Naive B cell (primary cell): ENCODE measurements around the gene DDI1. TPM values are rescaled to one million over a fixed set of nuclear protein-coding genes. Genes with fewer than 3 reads are reported as not detected.
"Not testable (repeated sequence)": the region's sequence is repeated elsewhere in the genome, so short reads cannot be mapped to it uniquely, and the experiment has no call there.

Experiments
- ATAC-seq, 2 donors: fragments of 150-1000 bp; cut with Tn5 transposase; 2 replicates each; pipeline ENCODE4 v1.10.0; 2021; ENCODE audit warnings: low read depth in 2 of 2, mild to moderate bottlenecking in 2 of 2, moderate library complexity in 2 of 2
- DNase-seq: peaks from one replicate; pipeline ENCODE4 v3.0.0; 2022
- H3K27ac Mint-ChIP-seq, 6 donors: one replicate each; pipeline ENCODE4 v1.8.0; 2020 to 2022; ENCODE audit warnings: mild to moderate bottlenecking in 6 of 6, mixed read lengths in 6 of 6, moderate library complexity in 5 of 6, inconsistent platforms in 2 of 6
- H3K27me3 Mint-ChIP-seq, 3 donors: one replicate each; pipeline ENCODE4 v1.8.0; 2021 to 2022; ENCODE audit warnings: mixed read lengths in 3 of 3, mild to moderate bottlenecking in 1 of 3
- H3K36me3 Mint-ChIP-seq, 2 donors: one replicate each; pipeline ENCODE4 v1.8.0; 2020 to 2022; ENCODE audit warnings: mixed read lengths in 2 of 2, inconsistent platforms in 1 of 2, mild to moderate bottlenecking in 1 of 2
- H3K4me1 Mint-ChIP-seq, 3 donors: one replicate each; pipeline ENCODE4 v1.8.0; 2020 to 2022; ENCODE audit warnings: mixed read lengths in 3 of 3, inconsistent platforms in 1 of 3, mild to moderate bottlenecking in 1 of 3, moderate library complexity in 1 of 3
- H3K4me3 Mint-ChIP-seq, 8 donors: one replicate each; pipeline ENCODE4 v1.8.0; 2020 to 2022; ENCODE audit warnings: mild to moderate bottlenecking in 8 of 8, mixed read lengths in 8 of 8, moderate library complexity in 8 of 8, inconsistent platforms in 2 of 8
- H3K9me3 Mint-ChIP-seq, 7 donors: one replicate each; pipeline ENCODE4 v1.8.0; 2020 to 2022; ENCODE audit warnings: mixed read lengths in 7 of 7, mild to moderate bottlenecking in 5 of 7, inconsistent platforms in 2 of 7, moderate library complexity in 1 of 7
- polyA plus RNA-seq, 6 donors: library from polyadenylated mRNA; unstranded; fragments of 300-500 nt; fragmentation: Illumina TruSeq; gene quantifications; one replicate each; pipeline ENCODE4 v1.2.3, GENCODE V29; 2021; ENCODE audit warnings: low read depth in 6 of 6

Gene DDI1
- polyA plus RNA-seq, 6 donors from 2014 or later: not detected

DNA sequence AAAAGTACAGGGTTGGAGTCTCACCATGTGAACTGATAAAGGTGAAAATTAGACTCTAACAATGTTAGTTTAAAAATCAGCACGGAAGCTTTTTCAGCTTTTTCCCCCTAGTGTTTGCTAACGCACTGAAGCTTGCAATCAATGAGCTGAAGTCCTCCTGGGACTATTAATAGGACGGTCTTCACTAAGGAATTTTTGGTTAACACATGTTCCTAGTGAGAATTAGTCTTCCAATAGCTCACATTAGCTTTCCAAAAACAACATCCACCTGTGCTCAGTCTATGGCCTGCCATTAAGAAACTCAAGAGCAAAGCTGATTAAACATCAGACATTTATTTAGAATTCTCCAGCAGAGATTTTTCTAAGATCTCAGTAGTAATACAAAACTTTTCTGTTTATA lies 26.7 kb upstream of the DDI1 start:
- DNase-seq (no peak), ATAC-seq (no peak)
- no peak overlapping the region for H3K4me3 Mint-ChIP-seq
- H3K9me3 Mint-ChIP-seq: peaks cover 0 to 2% (median 0%) of the 10 kb centered on the region in 7 donors
- H3K27me3 Mint-ChIP-seq: no peaks in the 10 kb centered on the region
- peak overlapping the region in 1 of 6 donors; percentile 54 for H3K27ac Mint-ChIP-seq
- no peaks in the 10 kb centered on the region for H3K36me3 Mint-ChIP-seq
- no peaks in the 10 kb centered on the region for H3K4me1 Mint-ChIP-seq

DNA sequence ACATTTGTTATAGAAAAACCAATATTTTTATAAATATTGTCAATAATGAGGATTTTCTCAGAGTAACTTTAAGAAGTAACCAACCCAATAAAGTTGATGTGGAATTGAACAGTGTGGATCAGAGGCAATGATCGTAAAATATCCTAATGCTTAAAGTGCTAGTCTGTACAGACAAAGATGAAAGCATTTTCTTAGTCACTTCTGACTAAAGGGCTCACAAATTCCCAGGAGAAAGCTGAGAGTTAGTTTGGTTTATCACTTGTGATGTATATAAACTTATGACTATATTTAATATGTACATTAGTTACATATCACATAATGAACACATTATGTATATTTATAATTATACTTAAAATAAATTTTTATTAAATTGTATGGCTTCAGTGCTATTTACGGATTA lies 25.4 kb upstream of the DDI1 start:
- H3K36me3 Mint-ChIP-seq: no peaks in the 10 kb centered on the region
- DNase-seq: no peak
- H3K4me3 Mint-ChIP-seq: no peak overlapping the region
- no peak for ATAC-seq
- no peaks in the 10 kb centered on the region for H3K4me1 Mint-ChIP-seq
- peaks cover 0 to 2% (median 0%) of the 10 kb centered on the region in 7 donors for H3K9me3 Mint-ChIP-seq
- no peaks in the 10 kb centered on the region for H3K27me3 Mint-ChIP-seq
- no peak overlapping the region for H3K27ac Mint-ChIP-seq

DNA sequence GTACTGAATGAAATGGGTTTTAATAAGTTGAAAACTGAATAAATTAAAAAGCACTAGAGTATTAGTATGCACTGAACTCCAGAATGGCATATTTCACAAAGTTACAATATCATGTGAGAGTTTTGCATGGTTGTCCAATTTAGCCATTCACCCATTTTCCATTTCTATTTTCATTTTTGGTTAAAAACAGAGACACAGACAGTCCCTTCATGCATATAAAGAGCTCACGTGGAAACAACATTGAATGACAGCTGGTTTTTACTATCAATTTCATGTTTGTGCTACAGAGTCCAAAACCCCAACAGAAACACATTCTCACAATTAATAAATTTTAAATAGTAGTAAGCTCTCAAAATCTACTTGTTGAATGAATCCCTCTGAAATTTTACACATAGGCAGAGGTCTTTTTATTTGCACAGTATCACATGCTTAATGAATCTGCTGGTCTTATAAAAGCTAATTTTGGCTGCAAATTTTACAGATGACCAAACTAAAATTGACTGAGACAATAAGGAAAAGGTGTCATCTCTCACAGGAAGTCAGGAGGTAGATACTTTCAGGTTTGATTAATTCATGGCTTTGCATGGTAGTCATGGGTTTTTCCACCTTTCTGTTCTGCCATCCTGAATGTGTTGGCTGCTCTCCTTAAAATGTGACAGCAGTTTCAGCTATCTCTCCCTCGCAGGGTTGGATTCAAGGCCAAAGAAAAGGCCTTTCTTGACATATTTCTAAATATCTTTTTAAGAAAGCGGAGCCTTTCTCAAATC lies 20.6 kb upstream of the DDI1 start:
- no peak for ATAC-seq
- H3K36me3 Mint-ChIP-seq: no peaks in the 10 kb centered on the region
- no peak for DNase-seq
- peaks cover 0 to 2% (median 0%) of the 10 kb centered on the region in 7 donors for H3K9me3 Mint-ChIP-seq
- H3K4me1 Mint-ChIP-seq: no peaks in the 10 kb centered on the region
- no peak overlapping the region for H3K27ac Mint-ChIP-seq
- no peaks in the 10 kb centered on the region for H3K27me3 Mint-ChIP-seq
- H3K4me3 Mint-ChIP-seq: no peak overlapping the region

DNA sequence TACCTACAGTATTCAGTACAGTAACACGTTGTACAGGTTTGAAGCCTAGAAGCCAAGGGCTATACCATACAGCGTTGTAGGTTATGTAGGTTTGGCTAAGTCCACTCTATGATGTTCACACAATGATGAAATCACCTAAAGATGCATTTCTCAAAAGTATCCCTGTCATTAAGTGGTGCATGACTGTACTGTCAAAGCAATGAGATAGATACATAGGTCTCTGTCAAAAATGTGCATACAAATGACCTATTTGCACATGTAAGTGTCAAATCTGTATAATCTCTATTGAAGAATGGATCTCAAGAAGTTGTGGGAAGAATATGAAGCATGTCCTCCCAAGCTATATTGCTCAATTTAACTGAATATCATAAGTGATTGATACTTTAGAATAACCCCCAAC lies 11.9 kb upstream of the DDI1 start:
- Mint-ChIP-seq H3K27ac (no peak overlapping the region), H3K27me3 (no peaks in the 10 kb centered on the region), H3K4me3 (no peak overlapping the region), H3K36me3 (no peaks in the 10 kb centered on the region), H3K9me3 (no peaks in the 10 kb centered on the region), H3K4me1 (no peaks in the 10 kb centered on the region)
- DNase-seq: no peak
- no peak for ATAC-seq

DNA sequence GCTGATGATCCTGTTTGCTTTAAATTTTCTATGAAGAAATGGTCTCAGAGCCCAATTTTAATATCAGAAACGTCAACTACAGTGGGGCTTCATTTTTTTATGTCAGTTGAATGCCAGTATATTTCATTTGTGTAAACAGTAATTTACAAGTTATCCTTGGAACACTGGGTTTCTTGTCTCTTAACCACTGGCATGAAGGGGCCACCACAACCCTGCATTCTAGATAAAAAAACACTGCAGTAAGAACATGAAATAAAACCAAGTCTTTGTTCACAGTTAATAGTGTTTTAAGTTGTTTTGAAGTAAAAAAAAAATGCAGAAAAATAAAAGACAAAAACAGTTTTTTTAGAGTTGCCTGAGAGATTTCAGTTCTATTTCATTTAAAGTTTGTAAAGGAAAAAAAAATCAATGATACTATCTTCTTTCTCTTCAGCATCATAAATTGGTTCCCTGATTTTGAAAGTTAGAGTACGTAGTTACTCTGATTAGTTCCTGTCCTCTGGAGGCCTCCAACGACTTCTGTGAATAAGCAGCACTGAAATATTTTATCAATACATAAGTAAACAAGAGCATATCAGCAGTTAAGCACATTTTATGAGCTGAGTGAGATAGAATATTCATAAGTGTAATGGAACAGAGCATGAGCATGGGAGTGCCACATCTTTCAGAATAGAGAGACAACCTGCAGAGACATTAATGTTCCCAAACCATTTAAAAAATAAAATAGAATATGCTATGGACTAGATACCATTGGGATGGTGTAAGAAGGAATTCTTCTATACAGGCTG lies 7.8 kb upstream of the DDI1 start:
- no peaks in the 10 kb centered on the region for H3K4me1 Mint-ChIP-seq
- H3K4me3 Mint-ChIP-seq: no peak overlapping the region
- ATAC-seq (no peak), DNase-seq (no peak)
- no peaks in the 10 kb centered on the region for H3K36me3 Mint-ChIP-seq
- peaks cover 0 to 5% (median 0%) of the 10 kb centered on the region in 7 donors for H3K9me3 Mint-ChIP-seq
- H3K27me3 Mint-ChIP-seq: no peaks in the 10 kb centered on the region
- H3K27ac Mint-ChIP-seq: no peak overlapping the region

DNA sequence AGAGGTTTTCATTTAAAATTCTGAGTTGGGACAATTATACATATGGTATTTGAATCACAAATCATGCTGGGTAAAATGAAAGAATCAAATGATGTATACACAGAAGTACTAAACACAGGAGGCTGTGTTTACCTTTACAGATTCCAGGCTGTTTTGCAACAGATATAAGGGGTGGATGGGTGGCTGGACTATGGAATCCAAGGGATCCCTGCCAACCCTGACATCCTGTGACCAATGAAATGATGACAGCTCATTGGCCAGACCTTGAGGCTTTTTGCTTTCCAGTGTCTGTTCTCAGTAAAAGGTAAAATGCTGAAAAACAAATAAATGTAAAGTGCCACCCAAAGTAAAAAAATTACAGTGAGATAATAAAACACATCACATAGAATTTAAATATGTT lies 3.3 kb upstream of the DDI1 start:
- H3K27ac Mint-ChIP-seq: no peak overlapping the region
- peaks cover 0 to 5% of the 10 kb centered on the region in 2 donors for H3K36me3 Mint-ChIP-seq
- ATAC-seq (no peak), DNase-seq (no peak)
- H3K4me1 Mint-ChIP-seq: no peaks in the 10 kb centered on the region
- no peak overlapping the region for H3K4me3 Mint-ChIP-seq
- H3K27me3 Mint-ChIP-seq: no peaks in the 10 kb centered on the region
- peaks cover 0 to 8% (median 0%) of the 10 kb centered on the region in 7 donors for H3K9me3 Mint-ChIP-seq

DNA sequence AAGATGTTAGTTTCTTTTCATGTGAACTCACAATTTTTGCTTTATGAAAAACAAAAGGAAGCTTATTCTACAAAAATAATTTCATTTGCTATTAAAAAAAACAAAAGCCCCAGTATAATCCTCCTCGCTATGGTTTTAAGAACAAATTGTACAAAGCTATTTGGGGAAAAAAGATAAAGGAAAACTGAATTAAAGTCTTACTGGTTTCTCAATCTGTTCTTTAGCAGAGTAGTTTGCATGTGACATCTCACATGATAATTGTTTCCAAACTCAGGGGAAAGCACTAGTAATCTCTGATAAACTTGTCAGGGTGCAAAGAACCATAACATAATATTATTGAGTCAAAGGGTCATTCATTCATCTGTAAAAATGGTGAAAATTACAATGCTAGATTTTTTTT lies 2.9 kb upstream of the DDI1 start:
- ATAC-seq: no peak
- H3K27ac Mint-ChIP-seq: no peak overlapping the region
- H3K27me3 Mint-ChIP-seq: no peaks in the 10 kb centered on the region
- peaks cover 0 to 5% of the 10 kb centered on the region in 2 donors for H3K36me3 Mint-ChIP-seq
- no peak for DNase-seq
- peaks cover 0 to 8% (median 0%) of the 10 kb centered on the region in 7 donors for H3K9me3 Mint-ChIP-seq
- no peaks in the 10 kb centered on the region for H3K4me1 Mint-ChIP-seq
- no peak overlapping the region for H3K4me3 Mint-ChIP-seq

DNA sequence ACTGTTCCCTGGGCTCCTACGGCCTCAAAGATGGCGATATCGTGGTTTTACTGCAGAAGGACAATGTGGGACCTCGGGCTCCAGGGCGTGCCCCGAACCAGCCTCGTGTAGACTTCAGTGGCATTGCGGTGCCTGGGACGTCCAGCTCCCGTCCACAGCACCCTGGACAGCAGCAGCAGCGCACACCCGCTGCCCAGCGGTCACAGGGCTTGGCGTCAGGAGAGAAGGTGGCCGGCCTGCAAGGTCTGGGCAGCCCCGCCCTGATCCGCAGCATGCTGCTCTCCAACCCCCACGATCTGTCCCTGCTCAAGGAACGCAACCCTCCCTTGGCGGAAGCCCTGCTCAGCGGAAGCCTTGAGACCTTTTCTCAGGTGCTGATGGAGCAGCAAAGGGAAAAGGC lies 555 bp downstream of the DDI1 start:
- Mint-ChIP-seq H3K27ac (no peak overlapping the region), H3K4me1 (no peaks in the 10 kb centered on the region), H3K36me3 (peaks cover 0 to 5% of the 10 kb centered on the region in 2 donors), H3K9me3 (peaks cover 0 to 3% (median 0%) of the 10 kb centered on the region in 7 donors), H3K27me3 (peaks cover 0 to 5% (median 0%) of the 10 kb centered on the region in 3 donors), H3K4me3 (no peak overlapping the region)
- DNase-seq (no peak), ATAC-seq (no peak)

DNA sequence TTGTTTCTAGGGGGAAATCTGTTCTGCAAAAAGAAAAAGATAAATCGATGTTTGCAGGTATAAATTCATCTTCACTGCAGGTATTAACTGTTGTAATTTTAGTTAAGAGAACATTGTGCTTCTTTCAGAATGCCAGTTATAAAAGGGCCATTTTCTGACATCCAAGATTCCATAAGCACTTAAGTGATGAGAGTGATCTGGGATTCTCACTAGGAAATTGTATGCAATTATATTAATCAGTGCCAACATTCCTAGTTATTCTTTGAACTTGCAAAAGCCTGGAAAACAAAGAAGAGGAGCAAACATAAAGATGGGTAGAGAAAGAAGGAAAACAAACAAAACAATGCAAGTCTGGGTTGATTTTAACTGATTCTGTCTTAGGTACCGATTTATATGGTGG lies 5.4 kb downstream of the DDI1 start:
- peak overlapping the region in 1 of 8 donors; percentile 17 for H3K4me3 Mint-ChIP-seq
- H3K9me3 Mint-ChIP-seq: peaks cover 0 to 3% (median 0%) of the 10 kb centered on the region in 7 donors
- H3K27ac Mint-ChIP-seq: no peak overlapping the region
- no peaks in the 10 kb centered on the region for H3K4me1 Mint-ChIP-seq
- ATAC-seq (no peak), DNase-seq (no peak)
- H3K36me3 Mint-ChIP-seq: peaks cover 0 to 5% of the 10 kb centered on the region in 2 donors
- H3K27me3 Mint-ChIP-seq: peaks cover 0 to 5% (median 0%) of the 10 kb centered on the region in 3 donors

DNA sequence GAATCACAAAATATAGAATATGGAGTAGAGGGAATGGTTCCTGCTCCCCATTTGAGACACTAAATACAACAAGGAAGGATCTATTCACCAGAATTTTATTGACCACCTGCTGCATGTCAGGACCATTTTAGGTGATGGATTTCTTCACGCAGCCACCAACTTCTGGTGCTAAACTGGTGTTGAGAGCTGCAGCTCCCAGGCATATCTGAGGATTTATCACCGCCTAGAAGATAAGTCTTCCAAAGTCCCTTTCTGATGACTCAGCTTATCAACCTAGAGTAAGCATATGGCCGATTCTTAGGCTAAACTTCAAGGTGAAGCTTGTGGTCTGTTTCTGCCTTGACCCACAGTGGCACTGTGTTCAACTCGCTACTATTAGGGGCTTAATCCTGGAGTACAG lies 6.7 kb downstream of the DDI1 start:
- H3K4me1 Mint-ChIP-seq: no peaks in the 10 kb centered on the region
- DNase-seq (no peak), ATAC-seq (no peak)
- H3K9me3 Mint-ChIP-seq: peaks cover 0 to 6% (median 0%) of the 10 kb centered on the region in 7 donors
- no peak overlapping the region for H3K4me3 Mint-ChIP-seq
- H3K27ac Mint-ChIP-seq: no peak overlapping the region
- H3K27me3 Mint-ChIP-seq: peaks cover 0 to 5% (median 0%) of the 10 kb centered on the region in 3 donors
- no peaks in the 10 kb centered on the region for H3K36me3 Mint-ChIP-seq

DNA sequence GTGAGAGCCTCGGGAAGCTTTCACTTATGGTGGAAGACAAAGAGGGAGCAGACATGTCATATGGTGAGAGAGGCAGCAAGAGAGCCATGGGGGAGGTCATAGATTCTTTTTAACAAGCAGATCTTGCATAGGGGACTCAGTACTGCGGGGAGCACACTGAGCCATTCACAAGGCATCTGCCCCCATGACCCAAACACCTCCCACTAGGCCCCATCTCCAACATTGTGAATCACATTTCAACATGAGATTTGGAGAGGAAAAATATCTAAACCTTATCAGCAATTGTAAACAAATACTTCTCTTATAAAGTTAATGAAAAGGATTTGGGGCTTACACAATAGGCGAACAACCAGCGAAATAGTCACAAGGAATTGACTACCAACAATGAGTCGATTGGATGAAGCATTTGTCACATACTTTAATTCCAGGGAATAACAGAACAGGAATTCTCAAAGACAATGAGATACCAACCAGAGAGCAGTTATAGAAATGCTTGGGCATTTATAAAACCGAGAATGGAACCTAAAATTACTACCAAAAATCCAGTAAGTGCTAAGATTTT lies 7.3 kb downstream of the DDI1 start:
- H3K4me3 Mint-ChIP-seq: no peak overlapping the region

DNA sequence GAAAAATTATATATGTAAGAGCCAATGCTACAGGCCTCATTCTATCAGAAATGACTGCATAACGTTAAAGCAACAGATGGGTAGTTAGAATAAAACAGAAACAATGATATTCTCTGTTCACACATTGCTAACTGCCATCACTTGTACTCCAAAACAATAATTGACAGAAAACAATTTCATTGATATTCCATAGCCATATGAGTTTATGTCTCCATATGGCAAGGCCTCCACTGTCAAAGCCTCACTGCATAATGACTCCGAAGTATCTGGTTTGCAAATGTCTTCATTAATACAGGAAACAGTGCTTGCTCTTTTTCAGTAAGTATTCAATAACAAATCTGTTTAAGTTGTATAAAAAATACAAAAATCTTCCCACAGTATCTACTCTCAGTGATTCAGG lies 9.9 kb downstream of the DDI1 start:
- ATAC-seq (no peak), DNase-seq (no peak)
- Mint-ChIP-seq H3K27me3 (no peaks in the 10 kb centered on the region), H3K36me3 (no peaks in the 10 kb centered on the region), H3K4me1 (no peaks in the 10 kb centered on the region), H3K4me3 (no peak overlapping the region), H3K27ac (no peak overlapping the region), H3K9me3 (peaks cover 0 to 6% (median 0%) of the 10 kb centered on the region in 7 donors)

More for the DNA sequence above, 7.3 kb downstream of the DDI1 start:
- no peaks in the 10 kb centered on the region for H3K4me1 Mint-ChIP-seq
- no peak for ATAC-seq
- H3K9me3 Mint-ChIP-seq: peaks cover 0 to 6% (median 0%) of the 10 kb centered on the region in 7 donors
- H3K27ac Mint-ChIP-seq: no peak overlapping the region
- DNase-seq: no peak
- H3K36me3 Mint-ChIP-seq: no peaks in the 10 kb centered on the region
- peaks cover 0 to 5% (median 0%) of the 10 kb centered on the region in 3 donors for H3K27me3 Mint-ChIP-seq

DNA sequence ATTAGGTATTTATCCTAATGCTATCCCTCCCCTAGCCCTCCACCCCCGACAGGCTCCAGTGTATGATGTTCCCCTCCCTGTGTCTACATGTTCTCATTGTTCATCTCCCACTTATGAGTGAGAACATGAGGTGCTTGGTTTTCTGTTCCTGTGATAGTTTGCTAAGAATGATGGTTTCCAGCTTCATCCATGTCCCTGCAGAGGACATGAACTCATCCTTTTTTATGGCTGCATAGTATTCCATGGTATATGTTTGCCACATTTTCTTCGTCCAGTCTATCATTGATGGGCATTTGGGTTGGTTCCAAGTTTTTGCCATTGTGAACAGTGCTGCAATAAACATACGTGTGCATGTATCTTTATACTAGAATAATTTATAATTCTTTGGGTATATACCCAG lies 10.4 kb downstream of the DDI1 start:
- not testable (repeated sequence) for H3K27ac Mint-ChIP-seq, H3K36me3 Mint-ChIP-seq, H3K4me3 Mint-ChIP-seq, H3K27me3 Mint-ChIP-seq, H3K9me3 Mint-ChIP-seq, DNase-seq, H3K4me1 Mint-ChIP-seq, ATAC-seq

DNA sequence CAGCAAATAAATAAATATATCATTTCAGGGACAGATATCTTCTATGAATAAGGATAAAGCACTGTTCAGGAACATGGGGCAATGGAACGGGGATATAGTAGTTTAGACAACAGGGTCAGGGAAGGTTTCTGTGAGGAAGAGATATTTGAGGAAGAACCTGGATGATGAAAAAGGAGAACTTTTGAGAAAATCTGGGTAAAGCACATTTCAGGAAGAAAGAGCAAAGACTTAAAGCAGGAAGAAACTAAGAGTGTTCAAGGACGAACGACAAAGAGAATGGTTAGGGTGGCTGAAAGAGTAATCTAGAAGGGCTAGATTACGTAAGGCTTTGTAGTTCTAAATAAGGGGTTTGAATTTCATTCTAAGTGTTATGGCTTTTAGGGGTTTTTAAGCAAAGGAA lies 12.7 kb downstream of the DDI1 start:
- no peaks in the 10 kb centered on the region for H3K36me3 Mint-ChIP-seq
- H3K9me3 Mint-ChIP-seq: peaks cover 0 to 6% (median 0%) of the 10 kb centered on the region in 7 donors
- no peak for DNase-seq
- no peak overlapping the region for H3K4me3 Mint-ChIP-seq
- ATAC-seq: no peak
- H3K27me3 Mint-ChIP-seq: no peaks in the 10 kb centered on the region
- no peaks in the 10 kb centered on the region for H3K4me1 Mint-ChIP-seq
- H3K27ac Mint-ChIP-seq: no peak overlapping the region
